Liver (tissue), 9 donors: ENCODE measurements around the gene SRPX. TPM values are rescaled to one million over a fixed set of nuclear protein-coding genes. Genes with fewer than 3 reads are reported as not detected.

Experiments used
- DNase-seq: peaks from one replicate; pipeline ENCODE4 v3.0.0-alpha.2; 2017; ENCODE audit warnings: low spot score
- H3K27ac ChIP-seq, 2 donors: one replicate each; pipeline ENCODE4 v1.7.0; 2013; ENCODE audit warnings: inconsistent platforms in 2 of 2, low read length in 2 of 2, control low read depth in 1 of 2, low read depth in 1 of 2, mild to moderate bottlenecking in 1 of 2
- H3K27me3 ChIP-seq, 4 donors: one replicate each; pipeline versions ENCODE4 v1.6.1 to v1.7.0; 2013; ENCODE audit warnings: low read length in 3 of 4, inconsistent platforms in 1 of 4, mild to moderate bottlenecking in 1 of 4, moderate library complexity in 1 of 4; ENCODE audit not compliant: control insufficient read depth in 4 of 4, insufficient read depth in 4 of 4
- H3K36me3 ChIP-seq, 4 donors: one replicate each; pipeline versions ENCODE4 v1.6.1 to v1.7.0; 2013; ENCODE audit warnings: low read length in 3 of 4, mild to moderate bottlenecking in 3 of 4, low read depth in 1 of 4, moderate library complexity in 1 of 4; ENCODE audit not compliant: control insufficient read depth in 4 of 4, insufficient read depth in 3 of 4
- H3K4me1 ChIP-seq, 4 donors: one replicate each; pipeline versions ENCODE4 v1.6.1 to v1.7.0; 2013; ENCODE audit warnings: low read length in 3 of 4, mild to moderate bottlenecking in 3 of 4, moderate library complexity in 1 of 4; ENCODE audit not compliant: control insufficient read depth in 4 of 4, insufficient read depth in 4 of 4
- H3K4me3 ChIP-seq, 3 donors: one replicate each; pipeline versions ENCODE4 v1.6.1 to v1.7.0; 2013; ENCODE audit warnings: low read length in 3 of 3, control low read depth in 1 of 3, low read depth in 1 of 3, mild to moderate bottlenecking in 1 of 3
- H3K9ac ChIP-seq, 2 donors: one replicate each; pipeline ENCODE4 v1.7.0; 2013; ENCODE audit warnings: low read length in 2 of 2, mild to moderate bottlenecking in 2 of 2, moderate library complexity in 2 of 2, control low read depth in 1 of 2, low read depth in 1 of 2
- H3K9me3 ChIP-seq, 4 donors: one replicate each; pipeline versions ENCODE4 v1.6.1 to v1.7.0; 2013; ENCODE audit warnings: low read length in 3 of 4; ENCODE audit not compliant: control insufficient read depth in 4 of 4
- EGR1 ChIP-seq, 2 donors: IDR thresholded peaks; 2 replicates each; pipeline ENCODE4 v1.6.1; 2016 to 2018; ENCODE audit warnings: antibody characterized with exemption in 2 of 2, low read depth in 2 of 2
- FOXA1 ChIP-seq: IDR thresholded peaks from 2 replicates; pipeline ENCODE4 v1.6.1; 2016; ENCODE audit warnings: antibody characterized with exemption
- FOXA2 ChIP-seq: IDR thresholded peaks from 2 replicates; pipeline ENCODE4 v1.6.1; 2016; ENCODE audit warnings: antibody characterized with exemption
- GABPA ChIP-seq, 2 donors: IDR thresholded peaks in 1 of 2; conservative IDR thresholded peaks in 1 of 2; 2 replicates each; pipeline ENCODE4 v1.6.1; 2016; ENCODE audit warnings: antibody characterized with exemption in 2 of 2, mild to moderate bottlenecking in 1 of 2, moderate library complexity in 1 of 2
- HNF4A ChIP-seq, 2 donors: conservative IDR thresholded peaks; 2 replicates each; pipeline ENCODE4 v1.6.1; 2016; ENCODE audit warnings: antibody characterized with exemption in 2 of 2, mild to moderate bottlenecking in 2 of 2
- HNF4G ChIP-seq: IDR thresholded peaks from 2 replicates; pipeline ENCODE4 v1.6.1; 2016; ENCODE audit warnings: antibody characterized with exemption
- JUND ChIP-seq, 2 donors: IDR thresholded peaks; 2 replicates each; pipeline ENCODE4 v1.6.1; 2016; ENCODE audit warnings: antibody characterized with exemption in 2 of 2
- NR2F2 ChIP-seq: IDR thresholded peaks from 2 replicates; pipeline ENCODE4 v1.6.1; 2016; ENCODE audit warnings: antibody characterized with exemption
- RAD21 ChIP-seq, 2 donors: IDR thresholded peaks; 2 replicates each; pipeline ENCODE4 v1.6.1; 2016; ENCODE audit warnings: antibody characterized with exemption in 2 of 2, mild to moderate bottlenecking in 2 of 2
- RXRA ChIP-seq, 2 donors: IDR thresholded peaks; 2 replicates each; pipeline ENCODE4 v1.6.1; 2017 to 2018; ENCODE audit warnings: antibody characterized with exemption in 2 of 2, mild to moderate bottlenecking in 1 of 2
- SP1 ChIP-seq: IDR thresholded peaks from 2 replicates; pipeline ENCODE4 v1.6.1; 2018; ENCODE audit warnings: antibody characterized with exemption, mild to moderate bottlenecking
- TAF1 ChIP-seq: conservative IDR thresholded peaks from 2 replicates; pipeline ENCODE4 v1.6.1; 2016; ENCODE audit warnings: antibody characterized with exemption, mild to moderate bottlenecking
- YY1 ChIP-seq: IDR thresholded peaks from 2 replicates; pipeline ENCODE4 v1.6.1; 2016; ENCODE audit warnings: antibody characterized with exemption, mild to moderate bottlenecking
- WGBS: extraction: QIAGEN DNeasy Blood & Tissue Kit; methylation state at CpG from one replicate; pipeline ENCODE4 v1.1.7; 2013; 5-methylcytosine and 5-hydroxymethylcytosine counted together
- polyA plus RNA-seq, 2 donors: library from polyadenylated mRNA; stranded (reverse) in 1 of 2; unstranded in 1 of 2; fragments of 200-250 nt in 1 of 2; fragments of >200 nt in 1 of 2; fragmentation: Nextera tagmentation in 1 of 2; extraction: Ambion mirVana in 1 of 2; gene quantifications; one replicate each; pipeline versions ENCODE4 v1.2.1 to v1.2.3, GENCODE V29; 2013 to 2015
- total RNA-seq, 2 donors: library from RNA; depleted of rRNA; stranded (reverse); fragments of >200 nt; gene quantifications; one replicate each; pipeline ENCODE4 v1.2.3, GENCODE V29; 2014
- TF ChIP-seq, protein P1 (sequence below): IDR thresholded peaks from 2 replicates; pipeline ENCODE4 v1.6.1; 2016; ENCODE audit warnings: antibody characterized with exemption
- TF ChIP-seq, protein P2 (sequence below): fragments of 150-350 bp; IDR thresholded peaks from 2 replicates; pipeline ENCODE4 v1.5.1; 2017; ENCODE audit warnings: improper control_type of control experiment, low read depth, low read length; ENCODE audit not compliant: missing input control
- TF ChIP-seq, protein P3 (sequence below): IDR thresholded peaks from 2 replicates; pipeline ENCODE4 v1.6.1; 2016; ENCODE audit warnings: antibody characterized with exemption, mild to moderate bottlenecking
- TF ChIP-seq, protein P4 (sequence below): IDR thresholded peaks from 2 replicates; pipeline ENCODE4 v1.6.1; 2016; ENCODE audit warnings: antibody characterized with exemption
- TF ChIP-seq, protein P5 (sequence below): IDR thresholded peaks from 2 replicates; pipeline ENCODE4 v1.6.1; 2016; ENCODE audit warnings: antibody characterized with exemption
- donor health status: healthy.
- donor health status: healthy.
- donor health status: healthy.
- donor health status: healthy.
- donor health status: healthy.

SRPX gene
- total and polyA plus RNA-seq, 4 donors = 4.9 to 15.3 (median 10.3) TPM

DNA sequence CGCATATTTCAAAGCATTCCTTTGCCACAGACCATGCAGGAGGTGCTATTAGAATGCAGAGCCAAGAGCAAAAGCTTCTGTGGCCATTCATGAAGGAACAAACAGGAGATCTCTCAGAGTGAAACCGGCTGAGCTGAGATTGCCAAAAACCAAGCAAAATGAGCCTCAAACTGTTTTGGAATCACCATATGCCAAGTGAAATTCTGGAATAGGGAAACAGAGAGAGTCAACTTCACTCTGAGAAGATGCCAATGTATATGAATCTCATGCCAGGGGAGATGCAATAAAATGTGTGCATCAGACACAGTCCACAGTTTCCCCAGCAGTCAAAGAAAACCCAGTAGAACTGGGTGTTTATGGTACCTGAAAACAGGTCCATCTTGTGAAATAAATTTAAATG, 42.3 kb downstream of the SRPX start:
- Histone ChIP-seq H3K36me3 (no peaks in the 10 kb centered on the region), H3K9me3 (no peaks in the 10 kb centered on the region), H3K4me3 (no peak overlapping the region), H3K4me1 (no peaks in the 10 kb centered on the region), H3K27ac (no peak overlapping the region), H3K9ac (no peak overlapping the region), H3K27me3 (no peaks in the 10 kb centered on the region)
- TF ChIP-seq, protein P1, sequence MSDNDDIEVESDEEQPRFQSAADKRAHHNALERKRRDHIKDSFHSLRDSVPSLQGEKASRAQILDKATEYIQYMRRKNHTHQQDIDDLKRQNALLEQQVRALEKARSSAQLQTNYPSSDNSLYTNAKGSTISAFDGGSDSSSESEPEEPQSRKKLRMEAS = no peak
- TF ChIP-seq, protein P2, sequence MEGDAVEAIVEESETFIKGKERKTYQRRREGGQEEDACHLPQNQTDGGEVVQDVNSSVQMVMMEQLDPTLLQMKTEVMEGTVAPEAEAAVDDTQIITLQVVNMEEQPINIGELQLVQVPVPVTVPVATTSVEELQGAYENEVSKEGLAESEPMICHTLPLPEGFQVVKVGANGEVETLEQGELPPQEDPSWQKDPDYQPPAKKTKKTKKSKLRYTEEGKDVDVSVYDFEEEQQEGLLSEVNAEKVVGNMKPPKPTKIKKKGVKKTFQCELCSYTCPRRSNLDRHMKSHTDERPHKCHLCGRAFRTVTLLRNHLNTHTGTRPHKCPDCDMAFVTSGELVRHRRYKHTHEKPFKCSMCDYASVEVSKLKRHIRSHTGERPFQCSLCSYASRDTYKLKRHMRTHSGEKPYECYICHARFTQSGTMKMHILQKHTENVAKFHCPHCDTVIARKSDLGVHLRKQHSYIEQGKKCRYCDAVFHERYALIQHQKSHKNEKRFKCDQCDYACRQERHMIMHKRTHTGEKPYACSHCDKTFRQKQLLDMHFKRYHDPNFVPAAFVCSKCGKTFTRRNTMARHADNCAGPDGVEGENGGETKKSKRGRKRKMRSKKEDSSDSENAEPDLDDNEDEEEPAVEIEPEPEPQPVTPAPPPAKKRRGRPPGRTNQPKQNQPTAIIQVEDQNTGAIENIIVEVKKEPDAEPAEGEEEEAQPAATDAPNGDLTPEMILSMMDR = no peak
- TF ChIP-seq NR2F2 (no peak), YY1 (no peak), TAF1 (no peak), EGR1 (IDR thresholded peaks at IDR 0.05; ENCODE audit: low read depth in 2 of 2) (no peak), GABPA (IDR thresholded peaks at IDR 0.05 in 1 of 2, conservative IDR thresholded peaks at IDR 0.05 in 1 of 2) (no peak), HNF4A (conservative IDR thresholded peaks at IDR 0.05) (no peak), FOXA1 (no peak), RAD21 (IDR thresholded peaks at IDR 0.05) (no peak), FOXA2 (no peak), SP1 (no peak), HNF4G (no peak), RXRA (IDR thresholded peaks at IDR 0.05) (no peak), JUND (IDR thresholded peaks at IDR 0.05) (no peak)
- TF ChIP-seq, protein P3, sequence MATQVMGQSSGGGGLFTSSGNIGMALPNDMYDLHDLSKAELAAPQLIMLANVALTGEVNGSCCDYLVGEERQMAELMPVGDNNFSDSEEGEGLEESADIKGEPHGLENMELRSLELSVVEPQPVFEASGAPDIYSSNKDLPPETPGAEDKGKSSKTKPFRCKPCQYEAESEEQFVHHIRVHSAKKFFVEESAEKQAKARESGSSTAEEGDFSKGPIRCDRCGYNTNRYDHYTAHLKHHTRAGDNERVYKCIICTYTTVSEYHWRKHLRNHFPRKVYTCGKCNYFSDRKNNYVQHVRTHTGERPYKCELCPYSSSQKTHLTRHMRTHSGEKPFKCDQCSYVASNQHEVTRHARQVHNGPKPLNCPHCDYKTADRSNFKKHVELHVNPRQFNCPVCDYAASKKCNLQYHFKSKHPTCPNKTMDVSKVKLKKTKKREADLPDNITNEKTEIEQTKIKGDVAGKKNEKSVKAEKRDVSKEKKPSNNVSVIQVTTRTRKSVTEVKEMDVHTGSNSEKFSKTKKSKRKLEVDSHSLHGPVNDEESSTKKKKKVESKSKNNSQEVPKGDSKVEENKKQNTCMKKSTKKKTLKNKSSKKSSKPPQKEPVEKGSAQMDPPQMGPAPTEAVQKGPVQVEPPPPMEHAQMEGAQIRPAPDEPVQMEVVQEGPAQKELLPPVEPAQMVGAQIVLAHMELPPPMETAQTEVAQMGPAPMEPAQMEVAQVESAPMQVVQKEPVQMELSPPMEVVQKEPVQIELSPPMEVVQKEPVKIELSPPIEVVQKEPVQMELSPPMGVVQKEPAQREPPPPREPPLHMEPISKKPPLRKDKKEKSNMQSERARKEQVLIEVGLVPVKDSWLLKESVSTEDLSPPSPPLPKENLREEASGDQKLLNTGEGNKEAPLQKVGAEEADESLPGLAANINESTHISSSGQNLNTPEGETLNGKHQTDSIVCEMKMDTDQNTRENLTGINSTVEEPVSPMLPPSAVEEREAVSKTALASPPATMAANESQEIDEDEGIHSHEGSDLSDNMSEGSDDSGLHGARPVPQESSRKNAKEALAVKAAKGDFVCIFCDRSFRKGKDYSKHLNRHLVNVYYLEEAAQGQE = no peak
- TF ChIP-seq, protein P4, sequence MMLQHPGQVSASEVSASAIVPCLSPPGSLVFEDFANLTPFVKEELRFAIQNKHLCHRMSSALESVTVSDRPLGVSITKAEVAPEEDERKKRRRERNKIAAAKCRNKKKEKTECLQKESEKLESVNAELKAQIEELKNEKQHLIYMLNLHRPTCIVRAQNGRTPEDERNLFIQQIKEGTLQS = no peak
- TF ChIP-seq, protein P5, sequence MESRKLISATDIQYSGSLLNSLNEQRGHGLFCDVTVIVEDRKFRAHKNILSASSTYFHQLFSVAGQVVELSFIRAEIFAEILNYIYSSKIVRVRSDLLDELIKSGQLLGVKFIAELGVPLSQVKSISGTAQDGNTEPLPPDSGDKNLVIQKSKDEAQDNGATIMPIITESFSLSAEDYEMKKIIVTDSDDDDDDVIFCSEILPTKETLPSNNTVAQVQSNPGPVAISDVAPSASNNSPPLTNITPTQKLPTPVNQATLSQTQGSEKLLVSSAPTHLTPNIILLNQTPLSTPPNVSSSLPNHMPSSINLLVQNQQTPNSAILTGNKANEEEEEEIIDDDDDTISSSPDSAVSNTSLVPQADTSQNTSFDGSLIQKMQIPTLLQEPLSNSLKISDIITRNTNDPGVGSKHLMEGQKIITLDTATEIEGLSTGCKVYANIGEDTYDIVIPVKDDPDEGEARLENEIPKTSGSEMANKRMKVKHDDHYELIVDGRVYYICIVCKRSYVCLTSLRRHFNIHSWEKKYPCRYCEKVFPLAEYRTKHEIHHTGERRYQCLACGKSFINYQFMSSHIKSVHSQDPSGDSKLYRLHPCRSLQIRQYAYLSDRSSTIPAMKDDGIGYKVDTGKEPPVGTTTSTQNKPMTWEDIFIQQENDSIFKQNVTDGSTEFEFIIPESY = no peak
- DNase-seq = no peak
- WGBS = 69% methylated on average over 2 of the region's 2 CpGs

DNA sequence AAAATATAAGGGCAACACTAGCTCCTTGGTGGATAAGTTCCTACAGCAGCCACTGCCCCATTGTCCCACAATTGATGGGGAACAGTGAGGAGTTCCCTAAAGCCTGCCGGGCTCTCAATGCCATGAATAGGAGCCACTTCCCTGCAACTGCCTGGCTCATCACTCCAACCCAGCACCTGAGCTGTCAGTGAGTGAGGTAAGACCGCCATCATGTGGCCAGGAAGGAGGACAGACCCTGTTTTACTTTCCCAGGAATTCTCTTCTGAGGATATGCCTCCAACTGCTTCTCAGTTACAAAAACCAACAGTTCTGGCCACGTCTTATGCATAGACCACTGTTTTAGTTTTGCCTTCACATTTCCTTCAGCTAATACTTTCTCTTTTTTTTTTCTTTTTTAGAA, 45.5 kb downstream of the SRPX start:
- H3K27ac ChIP-seq = no peak overlapping the region
- no peak overlapping the region for H3K4me3 ChIP-seq
- no peaks in the 10 kb centered on the region for H3K9me3 ChIP-seq
- no peaks in the 10 kb centered on the region for H3K36me3 ChIP-seq
- DNase-seq = no peak
- H3K9ac ChIP-seq = no peak overlapping the region
- no peaks in the 10 kb centered on the region for H3K4me1 ChIP-seq
- WGBS = 26% methylated on average over 3 of the region's 3 CpGs
- no peaks in the 10 kb centered on the region for H3K27me3 ChIP-seq
- TF ChIP-seq FOXA2 = no peak
- TF ChIP-seq, protein P2 = peak; percentile 59
- peak; percentile 82 to 92 for TF ChIP-seq RAD21 (IDR thresholded peaks at IDR 0.05)
